Measurements from ENCODE around the gene CCDC27.

DNA sequence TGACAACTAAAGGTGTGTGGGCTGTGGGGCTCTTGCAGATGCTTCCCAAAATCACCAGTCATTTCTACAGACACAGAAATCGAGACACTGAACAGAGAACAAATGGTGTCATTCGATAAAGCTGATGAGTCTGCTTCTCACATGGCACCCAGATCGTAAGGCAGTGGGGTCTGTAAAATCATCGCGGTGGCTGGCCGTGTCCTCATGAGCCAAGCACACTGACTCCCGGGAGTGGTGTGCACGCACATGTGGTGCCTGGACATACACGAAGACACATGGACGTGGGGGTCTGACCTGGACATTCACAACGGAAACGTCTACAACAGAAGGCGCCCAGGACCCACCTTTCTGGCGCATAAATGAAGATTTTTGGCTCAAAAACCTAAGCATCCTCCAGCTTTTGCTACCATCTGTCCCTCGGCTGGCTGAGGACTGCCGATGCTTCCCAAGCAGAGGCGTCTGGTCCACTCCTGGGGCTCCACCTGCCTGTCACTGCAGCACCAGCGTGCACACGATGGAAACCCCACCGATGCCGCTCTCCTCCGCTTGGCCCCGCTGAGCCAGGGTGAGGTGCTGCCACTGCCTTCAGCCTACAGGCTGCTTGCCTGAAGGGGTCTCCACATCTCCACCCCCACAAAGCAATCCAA lies 27.1 kb downstream of the CCDC27 start:
- no peak for TF ChIP-seq POLR2AphosphoS5 (IDR thresholded peaks at IDR 0.05)
- TF ChIP-seq, protein P1, sequence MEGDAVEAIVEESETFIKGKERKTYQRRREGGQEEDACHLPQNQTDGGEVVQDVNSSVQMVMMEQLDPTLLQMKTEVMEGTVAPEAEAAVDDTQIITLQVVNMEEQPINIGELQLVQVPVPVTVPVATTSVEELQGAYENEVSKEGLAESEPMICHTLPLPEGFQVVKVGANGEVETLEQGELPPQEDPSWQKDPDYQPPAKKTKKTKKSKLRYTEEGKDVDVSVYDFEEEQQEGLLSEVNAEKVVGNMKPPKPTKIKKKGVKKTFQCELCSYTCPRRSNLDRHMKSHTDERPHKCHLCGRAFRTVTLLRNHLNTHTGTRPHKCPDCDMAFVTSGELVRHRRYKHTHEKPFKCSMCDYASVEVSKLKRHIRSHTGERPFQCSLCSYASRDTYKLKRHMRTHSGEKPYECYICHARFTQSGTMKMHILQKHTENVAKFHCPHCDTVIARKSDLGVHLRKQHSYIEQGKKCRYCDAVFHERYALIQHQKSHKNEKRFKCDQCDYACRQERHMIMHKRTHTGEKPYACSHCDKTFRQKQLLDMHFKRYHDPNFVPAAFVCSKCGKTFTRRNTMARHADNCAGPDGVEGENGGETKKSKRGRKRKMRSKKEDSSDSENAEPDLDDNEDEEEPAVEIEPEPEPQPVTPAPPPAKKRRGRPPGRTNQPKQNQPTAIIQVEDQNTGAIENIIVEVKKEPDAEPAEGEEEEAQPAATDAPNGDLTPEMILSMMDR (IDR thresholded peaks at IDR 0.05) = no peak
